Measurements from ENCODE around the gene ITIH5.

GRCh38 chr10:7700577-7701125 lies 33.9 kb upstream of the ITIH5 start:
- TF ChIP-seq POLR2AphosphoS5 (IDR thresholded peaks at IDR 0.05) (no peak), POLR2A (IDR thresholded peaks at IDR 0.05) (no peak), EP300 (IDR thresholded peaks at IDR 0.05) (no peak)
- TF ChIP-seq, protein P1, sequence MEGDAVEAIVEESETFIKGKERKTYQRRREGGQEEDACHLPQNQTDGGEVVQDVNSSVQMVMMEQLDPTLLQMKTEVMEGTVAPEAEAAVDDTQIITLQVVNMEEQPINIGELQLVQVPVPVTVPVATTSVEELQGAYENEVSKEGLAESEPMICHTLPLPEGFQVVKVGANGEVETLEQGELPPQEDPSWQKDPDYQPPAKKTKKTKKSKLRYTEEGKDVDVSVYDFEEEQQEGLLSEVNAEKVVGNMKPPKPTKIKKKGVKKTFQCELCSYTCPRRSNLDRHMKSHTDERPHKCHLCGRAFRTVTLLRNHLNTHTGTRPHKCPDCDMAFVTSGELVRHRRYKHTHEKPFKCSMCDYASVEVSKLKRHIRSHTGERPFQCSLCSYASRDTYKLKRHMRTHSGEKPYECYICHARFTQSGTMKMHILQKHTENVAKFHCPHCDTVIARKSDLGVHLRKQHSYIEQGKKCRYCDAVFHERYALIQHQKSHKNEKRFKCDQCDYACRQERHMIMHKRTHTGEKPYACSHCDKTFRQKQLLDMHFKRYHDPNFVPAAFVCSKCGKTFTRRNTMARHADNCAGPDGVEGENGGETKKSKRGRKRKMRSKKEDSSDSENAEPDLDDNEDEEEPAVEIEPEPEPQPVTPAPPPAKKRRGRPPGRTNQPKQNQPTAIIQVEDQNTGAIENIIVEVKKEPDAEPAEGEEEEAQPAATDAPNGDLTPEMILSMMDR (IDR thresholded peaks at IDR 0.05), result no peak
